RWPE1 (cell line): ENCODE results near the gene GGT7.

Experiments
- CTCF ChIA-PET: fragments of 350-600 bp; sonication (Branson Sonifier 250); formaldehyde crosslinking; extraction: SDS; loops from one replicate; lab custom pipeline; 2021; lab: Yijun Ruan, JAX
- POLR2A ChIA-PET: fragments of 400-600 bp; formaldehyde crosslinking; extraction: SDS; loops from one replicate; lab custom pipeline; 2020; ENCODE audit warnings: antibody characterized with exemption; ENCODE audit not compliant: low non-redundant PET; lab: Yijun Ruan, JAX
- DNase-seq: peaks from one replicate; pipeline ENCODE4 v3.0.0; 2012; ENCODE audit warnings: low spot score
- H3K27ac ChIP-seq: fragments of 450-650 bp; 2 replicates; pipeline ENCODE4 v1.5.1; 2017
- TF ChIP-seq, protein P1 (sequence below): fragments of 450-650 bp; conservative IDR thresholded peaks from 2 replicates; pipeline ENCODE4 v1.5.1; 2017; ENCODE audit warnings: low read depth, mild to moderate bottlenecking

The GGT7 gene

DNA sequence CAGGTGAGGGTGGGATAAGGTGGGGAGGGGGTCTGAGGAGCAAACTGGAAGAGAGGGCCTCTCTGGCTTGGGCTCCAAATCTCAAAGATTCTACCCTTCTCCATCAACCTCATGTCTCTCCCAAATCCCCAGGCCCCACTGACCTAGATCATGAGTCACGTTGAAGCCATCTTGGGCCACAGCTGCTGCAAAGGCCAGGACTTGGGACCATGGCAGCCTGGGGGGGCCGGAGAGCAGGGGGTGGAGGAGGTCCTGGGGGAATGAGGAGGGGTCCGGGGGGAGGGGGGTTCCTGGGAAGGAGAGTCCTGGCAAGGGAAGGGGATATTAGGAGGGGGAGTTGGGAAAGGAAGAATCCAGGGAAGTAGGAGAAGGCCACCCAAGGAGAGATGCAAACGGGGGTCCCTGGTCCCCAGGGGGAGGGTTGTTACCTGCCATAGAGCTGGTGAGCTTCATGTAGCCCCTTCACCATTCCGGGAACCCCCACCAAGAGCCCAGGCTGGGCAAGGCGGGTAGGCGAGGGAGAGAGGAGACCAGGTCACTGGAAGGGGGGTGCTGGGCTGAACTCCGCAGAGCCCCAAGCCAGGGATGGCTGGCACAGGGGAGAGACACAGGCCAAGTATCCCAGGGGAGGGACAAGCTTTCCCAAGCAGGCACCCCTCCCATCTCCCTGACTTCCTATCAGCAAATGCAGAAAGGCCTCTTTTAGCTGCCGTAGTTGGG is 12.7 kb downstream of the GGT7 start:
- ChIA-PET CTCF (interaction anchor here (0.6 to 1.1 kb wide), 3 partner anchors 13 to 81 kb away, joined by 3 to 4 read pairs (median 4); partner anchors contain the start of gene GGT7), POLR2A (no interaction called here)
- TF ChIP-seq, protein P1, sequence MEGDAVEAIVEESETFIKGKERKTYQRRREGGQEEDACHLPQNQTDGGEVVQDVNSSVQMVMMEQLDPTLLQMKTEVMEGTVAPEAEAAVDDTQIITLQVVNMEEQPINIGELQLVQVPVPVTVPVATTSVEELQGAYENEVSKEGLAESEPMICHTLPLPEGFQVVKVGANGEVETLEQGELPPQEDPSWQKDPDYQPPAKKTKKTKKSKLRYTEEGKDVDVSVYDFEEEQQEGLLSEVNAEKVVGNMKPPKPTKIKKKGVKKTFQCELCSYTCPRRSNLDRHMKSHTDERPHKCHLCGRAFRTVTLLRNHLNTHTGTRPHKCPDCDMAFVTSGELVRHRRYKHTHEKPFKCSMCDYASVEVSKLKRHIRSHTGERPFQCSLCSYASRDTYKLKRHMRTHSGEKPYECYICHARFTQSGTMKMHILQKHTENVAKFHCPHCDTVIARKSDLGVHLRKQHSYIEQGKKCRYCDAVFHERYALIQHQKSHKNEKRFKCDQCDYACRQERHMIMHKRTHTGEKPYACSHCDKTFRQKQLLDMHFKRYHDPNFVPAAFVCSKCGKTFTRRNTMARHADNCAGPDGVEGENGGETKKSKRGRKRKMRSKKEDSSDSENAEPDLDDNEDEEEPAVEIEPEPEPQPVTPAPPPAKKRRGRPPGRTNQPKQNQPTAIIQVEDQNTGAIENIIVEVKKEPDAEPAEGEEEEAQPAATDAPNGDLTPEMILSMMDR = no peak
- no peak overlapping the region for H3K27ac ChIP-seq
- DNase-seq = no peak

DNA sequence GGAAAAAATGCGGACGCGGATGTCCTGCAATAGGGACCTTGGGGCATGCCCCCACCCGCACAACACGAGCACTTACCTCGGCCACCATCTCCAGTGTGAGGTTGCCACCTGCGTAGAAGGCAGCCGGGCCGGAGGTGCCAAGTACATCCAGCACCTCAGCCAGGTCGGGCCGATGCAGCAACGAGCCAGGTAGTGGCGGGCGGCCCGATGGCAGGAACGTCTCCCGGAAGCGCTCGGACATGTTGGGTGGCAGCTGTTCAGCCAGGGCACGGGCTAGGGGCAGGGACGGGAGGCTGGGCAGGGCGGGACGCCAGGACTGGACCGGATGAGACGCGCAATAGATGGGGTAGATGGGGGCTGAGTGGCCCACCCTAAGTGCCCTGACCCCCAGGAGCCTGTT is 13.3 kb downstream of the GGT7 start:
- ChIA-PET CTCF (no interaction called here), POLR2A (no interaction called here)
- TF ChIP-seq, protein P1 = no peak
- H3K27ac ChIP-seq = no peak overlapping the region
- no peak for DNase-seq

DNA sequence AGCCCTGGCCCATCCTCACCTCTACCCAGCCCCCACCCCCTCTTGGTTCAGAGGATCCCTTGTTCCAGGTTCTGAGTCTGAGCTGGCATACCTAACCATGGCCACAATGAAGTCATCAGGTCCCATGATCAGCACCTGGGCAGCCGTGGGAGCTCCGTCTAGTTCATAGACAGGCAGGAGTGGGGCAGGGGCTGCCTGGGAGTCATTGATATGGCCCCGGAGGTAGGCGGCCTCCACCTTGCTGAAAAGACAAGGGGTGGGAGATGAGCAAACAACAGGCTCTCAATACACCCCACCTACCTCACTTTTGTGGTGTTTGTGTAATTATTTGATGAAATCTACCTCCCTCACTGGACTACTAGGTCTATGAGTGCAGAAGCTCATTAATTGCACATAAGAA is 20.4 kb downstream of the GGT7 start:
- H3K27ac ChIP-seq = no peak overlapping the region
- TF ChIP-seq, protein P1 = no peak
- DNase-seq = no peak
- CTCF ChIA-PET = no interaction called here
- POLR2A ChIA-PET = no interaction called here

DNA sequence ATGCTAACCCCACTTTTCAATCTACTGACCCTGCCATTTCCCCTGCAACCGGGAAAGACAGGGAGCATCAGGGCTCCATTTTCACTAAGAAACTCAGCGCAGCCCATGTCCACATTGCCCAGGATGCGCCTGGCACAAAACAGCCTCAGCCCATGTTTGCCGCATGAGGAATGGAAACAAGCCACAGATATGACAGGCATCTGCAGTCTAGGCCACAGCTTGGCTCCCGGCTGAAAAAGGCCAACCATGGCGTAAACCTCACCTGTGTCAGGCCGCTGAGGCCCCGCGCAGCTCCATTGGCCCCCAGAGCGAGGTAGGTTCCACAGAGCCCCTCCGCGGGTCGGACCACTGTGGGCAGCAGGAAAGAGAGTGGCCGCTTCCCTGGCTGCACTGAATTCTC is 21.7 kb downstream of the GGT7 start:
- no peak for DNase-seq
- TF ChIP-seq, protein P1 = no peak
- ChIA-PET CTCF (interaction anchor here (0.6 to 0.9 kb wide), 2 partner anchors 23 to 27 kb away, joined by 3 to 6 read pairs; no protein-coding TSS in a partner anchor), POLR2A (no interaction called here)
- no peak overlapping the region for H3K27ac ChIP-seq

DNA sequence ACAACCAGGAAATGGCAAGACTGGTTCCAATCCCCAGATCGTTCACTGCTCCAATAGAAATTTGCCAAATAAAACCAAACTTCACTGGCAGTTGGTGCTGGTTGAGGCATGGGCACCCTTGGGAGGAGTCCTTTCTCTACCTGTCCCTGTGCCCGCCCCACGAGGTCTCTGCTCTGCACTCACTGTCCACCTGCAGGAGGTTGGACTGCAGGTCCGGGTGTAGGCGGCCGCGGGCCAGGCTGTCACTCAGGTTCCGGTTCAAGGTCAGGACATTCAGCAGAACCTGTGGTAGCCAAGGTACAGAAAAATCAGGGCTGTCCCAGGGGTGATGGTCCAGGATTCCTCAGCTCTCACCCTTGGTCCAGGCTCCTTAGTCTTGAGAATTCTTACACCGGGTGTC is 22.9 kb downstream of the GGT7 start:
- DNase-seq = no peak
- no peak overlapping the region for H3K27ac ChIP-seq
- TF ChIP-seq, protein P1 = no peak
- ChIA-PET CTCF (interaction anchor here (1.3 kb wide), 1 partner anchor 23 kb away, joined by 3 read pairs; the partner anchor contains the start of gene GGT7), POLR2A (no interaction called here)

DNA sequence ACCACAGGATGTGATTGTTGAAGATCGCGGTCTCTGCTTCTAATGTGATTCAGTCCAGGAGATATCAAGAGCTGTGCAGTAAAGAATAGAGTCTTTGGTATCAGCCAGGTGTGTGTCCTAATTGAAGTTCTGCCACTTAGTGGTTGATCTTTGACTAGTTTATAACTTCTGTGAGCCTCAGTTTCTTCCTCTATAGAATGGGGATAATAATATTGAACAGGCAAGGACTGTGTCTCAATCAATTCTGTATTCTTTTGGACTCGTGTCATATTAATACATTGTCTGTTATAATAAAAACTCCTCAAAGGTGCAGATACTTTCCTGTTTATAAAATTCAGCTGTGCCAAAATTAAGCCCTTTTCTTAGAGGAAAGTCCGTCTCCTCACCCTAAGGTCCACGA is 24.1 kb downstream of the GGT7 start:
- no peak for DNase-seq
- H3K27ac ChIP-seq = no peak overlapping the region
- POLR2A ChIA-PET = interaction anchor here (0.6 kb wide), 1 partner anchor 277 kb away, joined by 8 read pairs; no protein-coding TSS in a partner anchor
- TF ChIP-seq, protein P1 = no peak
- CTCF ChIA-PET = interaction anchor here (0.6 kb wide), 2 partner anchors 89 to 122 kb away, joined by 3 to 6 read pairs; no protein-coding TSS in a partner anchor
